Heart left ventricle (tissue), 13 donors: ENCODE measurements around the gene HDLBP.

Experiments
- POLR2A ChIP-seq, 2 donors: fragments of 450-650 bp; IDR thresholded peaks; one replicate each; pipeline ENCODE4 v1.6.1; 2017; ENCODE audit warnings: antibody characterized with exemption in 2 of 2, mild to moderate bottlenecking in 2 of 2, moderate library complexity in 2 of 2
- TF ChIP-seq, protein P1 (sequence below), 12 donors: fragments of 200-600 bp; sonication (generic) in 4 of 12; IDR thresholded peaks; one replicate each; pipeline versions ENCODE4 v1.5.0 to v1.8.0; 2018 to 2022; ENCODE audit warnings: antibody characterized with exemption in 12 of 12, mild to moderate bottlenecking in 5 of 12
- donor health status: ischemic (EF 13 %, LVEDD 7.1; RV severe dilation, severe dysfunction).
- donor health status: DM: no; HTN: yes; CAD: no.
- donor health status: DM: no; HTN: no; CAD: no.
- donor health status: ischemic (EF 25% LVEDD 6.9; RV normal size, moderate dysfunction).
- donor health status: ischemic (EF 25% LVEDD 5.7; RV mildly dilated, moderate dysfunction).
- donor health status: ischemic (EF 35%, LVEDD 5.7; RV mildly dilated, moderate dysfunction).
- donor health status: nonischemic (EF 11% LVEDD 7.7; RV severe dilation, severe dysfunction).
- donor health status: DM: yes; HTN: yes; CAD: no.
- donor health status: PGD.
- donor health status: ischemic (EF 29% LVEDD 5.4; RV normal size, mild dysfunction).
- donor health status: nonischemic (EF 23%, LVEDD 6.1; RV moderate dilation, normal function).

DNA sequence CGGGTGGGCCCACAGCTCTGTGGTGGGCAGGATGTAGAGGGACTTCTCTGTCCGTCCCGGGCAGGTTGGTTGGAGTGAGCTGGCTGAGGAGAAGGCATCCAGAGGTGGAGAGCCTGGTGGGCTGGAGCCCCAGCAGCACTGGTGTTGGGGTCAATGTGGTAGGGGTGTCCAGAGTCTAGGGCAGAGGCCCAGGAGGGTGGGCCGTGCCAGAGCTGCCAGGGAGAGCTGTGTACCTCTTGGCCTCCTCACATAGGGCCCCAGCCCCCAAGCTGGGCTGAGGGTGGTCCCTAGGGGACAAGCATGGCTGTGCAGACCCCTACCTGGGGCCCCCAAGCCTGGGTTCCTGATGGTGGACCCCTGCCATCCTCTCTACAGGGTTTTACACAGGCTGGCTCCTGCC, 111.0 kb downstream of the HDLBP start:
- TF ChIP-seq, protein P1, sequence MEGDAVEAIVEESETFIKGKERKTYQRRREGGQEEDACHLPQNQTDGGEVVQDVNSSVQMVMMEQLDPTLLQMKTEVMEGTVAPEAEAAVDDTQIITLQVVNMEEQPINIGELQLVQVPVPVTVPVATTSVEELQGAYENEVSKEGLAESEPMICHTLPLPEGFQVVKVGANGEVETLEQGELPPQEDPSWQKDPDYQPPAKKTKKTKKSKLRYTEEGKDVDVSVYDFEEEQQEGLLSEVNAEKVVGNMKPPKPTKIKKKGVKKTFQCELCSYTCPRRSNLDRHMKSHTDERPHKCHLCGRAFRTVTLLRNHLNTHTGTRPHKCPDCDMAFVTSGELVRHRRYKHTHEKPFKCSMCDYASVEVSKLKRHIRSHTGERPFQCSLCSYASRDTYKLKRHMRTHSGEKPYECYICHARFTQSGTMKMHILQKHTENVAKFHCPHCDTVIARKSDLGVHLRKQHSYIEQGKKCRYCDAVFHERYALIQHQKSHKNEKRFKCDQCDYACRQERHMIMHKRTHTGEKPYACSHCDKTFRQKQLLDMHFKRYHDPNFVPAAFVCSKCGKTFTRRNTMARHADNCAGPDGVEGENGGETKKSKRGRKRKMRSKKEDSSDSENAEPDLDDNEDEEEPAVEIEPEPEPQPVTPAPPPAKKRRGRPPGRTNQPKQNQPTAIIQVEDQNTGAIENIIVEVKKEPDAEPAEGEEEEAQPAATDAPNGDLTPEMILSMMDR (IDR thresholded peaks at IDR 0.05) = no peak
- no peak for TF ChIP-seq POLR2A (IDR thresholded peaks at IDR 0.05)
